ENCODE results near the gene CACNA1S. TPM values are rescaled to one million over a fixed set of nuclear protein-coding genes. Genes with fewer than 3 reads are reported as not detected.

CACNA1S gene
- total RNA-seq, 1 donor from 2014 or later, result 0.07 TPM

GRCh38 chr1:201072922-201073321, 39.3 kb downstream of the CACNA1S start:
- no peak overlapping the region for H3K27ac Mint-ChIP-seq (ENCODE audit: unreplicated experiment)
- H3K4me1 Mint-ChIP-seq (ENCODE audit: low read depth, unreplicated experiment), result peaks cover 26% of the 10 kb centered on the region
- H3K4me3 Mint-ChIP-seq (ENCODE audit: unreplicated experiment), result no peak overlapping the region

GRCh38 chr1:201072149-201072548, 40.1 kb downstream of the CACNA1S start:
- H3K36me3 Mint-ChIP-seq (ENCODE audit: unreplicated experiment), result no peaks in the 10 kb centered on the region
- no peak overlapping the region for H3K27ac Mint-ChIP-seq (ENCODE audit: unreplicated experiment)
- TF ChIP-seq CTCF (IDR thresholded peaks at IDR 0.05; ENCODE audit: partially characterized antibody, unreplicated experiment), result no peak
- no peak for DNase-seq
- peaks cover 11% of the 10 kb centered on the region for H3K9me3 Mint-ChIP-seq (ENCODE audit: unreplicated experiment)
- H3K27me3 Mint-ChIP-seq (ENCODE audit: unreplicated experiment), result peaks cover 11% of the 10 kb centered on the region
- no peak overlapping the region for H3K4me3 Mint-ChIP-seq (ENCODE audit: unreplicated experiment)
- peaks cover 26% of the 10 kb centered on the region for H3K4me1 Mint-ChIP-seq (ENCODE audit: low read depth, unreplicated experiment)

More at GRCh38 chr1:201072922-201073321, 39.3 kb downstream of the CACNA1S start:
- peaks cover 13% of the 10 kb centered on the region for H3K27me3 Mint-ChIP-seq (ENCODE audit: unreplicated experiment)
- no peak for DNase-seq
- TF ChIP-seq CTCF (IDR thresholded peaks at IDR 0.05; ENCODE audit: partially characterized antibody, unreplicated experiment), result no peak
- H3K9me3 Mint-ChIP-seq (ENCODE audit: unreplicated experiment), result peaks cover 8% of the 10 kb centered on the region
- no peaks in the 10 kb centered on the region for H3K36me3 Mint-ChIP-seq (ENCODE audit: unreplicated experiment)

GRCh38 chr1:201069636-201070035, 42.6 kb downstream of the CACNA1S start:
- peaks cover 11% of the 10 kb centered on the region for H3K9me3 Mint-ChIP-seq (ENCODE audit: unreplicated experiment)
- no peak for DNase-seq
- peaks cover 26% of the 10 kb centered on the region for H3K4me1 Mint-ChIP-seq (ENCODE audit: low read depth, unreplicated experiment)
- H3K27me3 Mint-ChIP-seq (ENCODE audit: unreplicated experiment), result peaks cover 14% of the 10 kb centered on the region
- H3K4me3 Mint-ChIP-seq (ENCODE audit: unreplicated experiment), result no peak overlapping the region
- no peak for TF ChIP-seq CTCF (IDR thresholded peaks at IDR 0.05; ENCODE audit: partially characterized antibody, unreplicated experiment)
- H3K36me3 Mint-ChIP-seq (ENCODE audit: unreplicated experiment), result no peaks in the 10 kb centered on the region
- no peak overlapping the region for H3K27ac Mint-ChIP-seq (ENCODE audit: unreplicated experiment)

- H3K36me3 Mint-ChIP-seq (ENCODE audit: unreplicated experiment), result no peaks in the 10 kb centered on the region
- DNase-seq, result no peak
- peaks cover 27% of the 10 kb centered on the region for H3K4me1 Mint-ChIP-seq (ENCODE audit: low read depth, unreplicated experiment)
- peaks cover 13% of the 10 kb centered on the region for H3K9me3 Mint-ChIP-seq (ENCODE audit: unreplicated experiment)
- H3K27ac Mint-ChIP-seq (ENCODE audit: unreplicated experiment), result no peak overlapping the region
- H3K27me3 Mint-ChIP-seq (ENCODE audit: unreplicated experiment), result peaks cover 14% of the 10 kb centered on the region
- no peak for TF ChIP-seq CTCF (IDR thresholded peaks at IDR 0.05; ENCODE audit: partially characterized antibody, unreplicated experiment)
- H3K4me3 Mint-ChIP-seq (ENCODE audit: unreplicated experiment), result no peak overlapping the region
Observed at GRCh38 chr1:201068976-201069375, 43.2 kb downstream of the CACNA1S start.

GRCh38 chr1:201066986-201067385, 45.2 kb downstream of the CACNA1S start:
- Mint-ChIP-seq H3K27ac (ENCODE audit: unreplicated experiment) (no peak overlapping the region), H3K4me1 (ENCODE audit: low read depth, unreplicated experiment) (peaks cover 18% of the 10 kb centered on the region), H3K4me3 (ENCODE audit: unreplicated experiment) (no peak overlapping the region), H3K27me3 (ENCODE audit: unreplicated experiment) (peaks cover 14% of the 10 kb centered on the region), H3K9me3 (ENCODE audit: unreplicated experiment) (peaks cover 12% of the 10 kb centered on the region), H3K36me3 (ENCODE audit: unreplicated experiment) (no peaks in the 10 kb centered on the region)
- no peak for DNase-seq
- TF ChIP-seq CTCF (IDR thresholded peaks at IDR 0.05; ENCODE audit: partially characterized antibody, unreplicated experiment), result no peak
